HG02610 (cell line): Measurements from ENCODE around the gene YJU2.

Experiments used
- ATAC-seq: cut with Tn5 transposase; IDR thresholded peaks from one replicate; pipeline ENCODE4 v1.9.1; 2021; ENCODE audit warnings: mild to moderate bottlenecking, moderate library complexity; ENCODE audit not compliant: unreplicated experiment

The YJU2 gene

GRCh38 chr19:4295972-4296771 is 49.3 kb downstream of the YJU2 start:
- ATAC-seq = no peak

GRCh38 chr19:4297901-4298809 is 51.3 kb downstream of the YJU2 start:
- no peak for ATAC-seq

- no peak for ATAC-seq
Measured at GRCh38 chr19:4298810-4299550, 52.1 kb downstream of the YJU2 start.

- no peak for ATAC-seq
Measured at GRCh38 chr19:4300589-4300988, 53.7 kb downstream of the YJU2 start.

- no peak for ATAC-seq
Measured at GRCh38 chr19:4301590-4302242, 54.8 kb downstream of the YJU2 start.

- ATAC-seq = no peak
Measured at GRCh38 chr19:4302243-4302640, 55.4 kb downstream of the YJU2 start, which contains the start of gene TMIGD2. Gene TMIGD2 (minus strand): TSS chr19:4302389. CDS start chr19:4302385, 4 bp downstream.

- ATAC-seq = no peak
Measured at GRCh38 chr19:4303819-4304537, 57.1 kb downstream of the YJU2 start.

- ATAC-seq = no peak
Measured at GRCh38 chr19:4304538-4305256, 57.8 kb downstream of the YJU2 start, which contains the start of gene FSD1. Gene FSD1 (plus strand): TSS chr19:4304598. CDS start chr19:4304747, 149 bp downstream.

GRCh38 chr19:4305257-4305612 is 58.4 kb downstream of the YJU2 start:
- no peak for ATAC-seq

GRCh38 chr19:4305659-4306058 is 58.8 kb downstream of the YJU2 start:
- no peak for ATAC-seq

- no peak for ATAC-seq
Measured at GRCh38 chr19:4310247-4311121, 63.6 kb downstream of the YJU2 start.

GRCh38 chr19:4313847-4314490 is 67.1 kb downstream of the YJU2 start:
- ATAC-seq = no peak

- ATAC-seq = no peak
Measured at GRCh38 chr19:4316956-4317355, 70.1 kb downstream of the YJU2 start.

- no peak for ATAC-seq
Measured at GRCh38 chr19:4318460-4318859, 71.6 kb downstream of the YJU2 start.
